GM18861 (cell line): ENCODE data around the gene DDIT4.

ENCODE experiments used
- ATAC-seq: cut with Tn5 transposase; IDR thresholded peaks from one replicate; pipeline ENCODE4 v1.9.1; 2021; ENCODE audit not compliant: unreplicated experiment

Gene DDIT4

DNA sequence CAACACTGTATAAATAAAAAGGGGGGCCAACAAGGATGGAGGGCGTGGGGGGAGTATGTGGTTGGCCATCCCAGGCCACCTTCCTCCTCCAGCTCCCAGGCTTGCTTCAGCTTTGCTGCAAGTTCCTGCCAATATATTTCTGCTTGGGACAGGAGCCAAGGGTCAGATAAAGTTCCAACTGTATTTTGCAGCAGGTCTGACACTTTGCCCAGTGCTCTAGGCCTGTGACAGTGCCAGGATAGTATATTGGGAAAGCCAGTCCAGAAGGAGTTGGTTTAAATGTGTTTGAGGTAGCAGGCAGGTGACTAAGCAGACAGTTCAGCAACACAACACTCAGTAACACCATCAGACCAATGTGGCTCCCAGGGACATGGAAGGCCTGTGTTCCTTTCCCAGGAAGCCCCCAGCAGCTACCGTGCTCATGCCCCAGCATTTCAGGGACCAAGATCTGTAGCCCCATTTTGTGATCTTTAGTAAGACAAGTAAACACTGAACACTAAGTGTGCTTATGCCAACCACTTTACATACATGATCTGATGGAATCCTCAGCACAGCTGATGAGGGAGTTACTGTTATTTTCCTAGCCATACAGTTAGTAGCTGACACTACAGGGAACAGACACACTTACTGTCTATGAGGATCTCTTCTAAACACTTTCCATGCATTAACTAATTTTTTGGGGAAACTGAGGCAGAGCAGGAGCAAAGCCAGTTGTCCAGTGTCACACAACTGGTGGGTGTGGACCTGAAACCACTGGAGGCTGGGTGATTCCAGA lies 42.1 kb downstream of the DDIT4 start:
- no peak for ATAC-seq

- no peak for ATAC-seq
These were observed 42.6 kb downstream of the DDIT4 start for GRCh38 chr10:72316386-72316700.

DNA sequence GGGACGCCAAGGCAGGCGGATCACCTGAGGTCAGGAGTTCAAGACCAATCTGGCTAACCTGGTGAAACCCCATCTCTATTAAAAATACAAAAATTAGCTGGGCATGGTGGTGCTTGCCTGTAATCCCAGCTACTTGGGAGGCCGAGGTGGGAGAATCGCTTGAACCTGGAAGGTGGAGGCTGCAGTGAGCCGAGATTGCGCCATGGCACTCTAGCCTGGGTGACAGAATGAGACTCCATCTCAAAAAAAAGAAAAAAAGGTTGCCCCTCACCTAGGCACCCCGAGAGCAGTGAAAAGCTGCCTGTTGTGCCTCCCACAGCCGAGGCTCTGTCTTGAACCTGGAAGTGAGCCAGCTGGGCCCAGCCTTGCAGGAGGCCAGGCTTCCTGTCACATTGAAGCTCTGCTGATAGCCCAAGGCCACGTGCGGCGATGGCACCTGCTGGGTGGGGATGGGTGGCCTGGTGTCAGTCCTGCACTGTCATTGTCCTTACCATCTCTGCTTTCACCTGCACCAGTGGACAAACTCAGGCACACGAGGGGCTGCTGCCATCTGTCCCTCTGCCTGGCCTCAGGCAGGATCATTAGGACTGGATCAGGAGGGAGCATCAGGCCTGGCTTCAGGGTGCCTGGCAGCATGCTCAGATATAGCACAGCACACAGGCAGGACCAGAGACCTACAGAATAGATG lies 43.2 kb downstream of the DDIT4 start:
- ATAC-seq: no peak

GRCh38 chr10:72318418-72319262 lies 44.9 kb downstream of the DDIT4 start:
- no peak for ATAC-seq

- peak; percentile 49 for ATAC-seq
These were observed 45.9 kb downstream of the DDIT4 start for GRCh38 chr10:72319416-72320254.

GRCh38 chr10:72320676-72321247 lies 47.0 kb downstream of the DDIT4 start:
- peak; percentile 71 for ATAC-seq

- ATAC-seq: no peak
These were observed 47.7 kb downstream of the DDIT4 start for GRCh38 chr10:72321248-72322029.

GRCh38 chr10:72322030-72322279 lies 48.2 kb downstream of the DDIT4 start:
- ATAC-seq: no peak

DNA sequence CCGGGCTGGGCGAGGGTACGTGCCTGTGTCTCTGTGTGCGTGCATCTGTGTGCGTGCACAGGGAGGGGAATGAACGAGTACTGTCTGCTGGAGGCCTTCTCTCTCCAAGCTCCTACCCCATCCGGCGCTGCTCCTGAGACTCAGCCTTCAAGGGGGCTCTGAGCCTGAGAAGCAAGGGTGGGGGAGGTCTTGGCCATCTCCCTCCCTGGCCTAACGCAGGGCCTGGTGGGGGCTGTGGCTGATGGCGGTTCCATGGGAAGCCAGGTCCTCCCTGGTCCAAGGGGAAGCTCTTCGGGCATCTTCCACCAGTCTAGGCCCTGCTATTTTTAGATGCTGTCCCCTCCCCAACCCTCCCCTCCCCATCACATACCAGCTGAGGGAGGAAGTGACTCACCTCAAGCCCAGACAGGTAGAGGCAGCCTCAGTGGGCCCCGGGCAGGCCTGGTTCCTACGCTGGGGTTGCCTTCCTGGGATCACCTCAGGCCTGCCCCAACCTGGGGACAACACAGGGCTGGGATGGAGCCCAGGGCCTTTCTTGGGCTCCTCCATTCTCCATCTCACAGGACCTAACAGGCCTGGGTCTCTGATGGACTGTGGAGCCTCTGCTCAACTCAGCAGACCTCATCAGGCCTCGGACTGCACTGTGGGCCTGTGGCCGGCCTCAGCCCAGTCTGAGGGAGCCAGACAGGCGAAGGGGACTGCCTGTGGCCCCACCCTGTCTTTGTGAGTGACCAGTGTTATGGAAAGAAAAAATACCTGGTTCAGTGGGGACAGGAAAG lies 48.7 kb downstream of the DDIT4 start:
- no peak for ATAC-seq

DNA sequence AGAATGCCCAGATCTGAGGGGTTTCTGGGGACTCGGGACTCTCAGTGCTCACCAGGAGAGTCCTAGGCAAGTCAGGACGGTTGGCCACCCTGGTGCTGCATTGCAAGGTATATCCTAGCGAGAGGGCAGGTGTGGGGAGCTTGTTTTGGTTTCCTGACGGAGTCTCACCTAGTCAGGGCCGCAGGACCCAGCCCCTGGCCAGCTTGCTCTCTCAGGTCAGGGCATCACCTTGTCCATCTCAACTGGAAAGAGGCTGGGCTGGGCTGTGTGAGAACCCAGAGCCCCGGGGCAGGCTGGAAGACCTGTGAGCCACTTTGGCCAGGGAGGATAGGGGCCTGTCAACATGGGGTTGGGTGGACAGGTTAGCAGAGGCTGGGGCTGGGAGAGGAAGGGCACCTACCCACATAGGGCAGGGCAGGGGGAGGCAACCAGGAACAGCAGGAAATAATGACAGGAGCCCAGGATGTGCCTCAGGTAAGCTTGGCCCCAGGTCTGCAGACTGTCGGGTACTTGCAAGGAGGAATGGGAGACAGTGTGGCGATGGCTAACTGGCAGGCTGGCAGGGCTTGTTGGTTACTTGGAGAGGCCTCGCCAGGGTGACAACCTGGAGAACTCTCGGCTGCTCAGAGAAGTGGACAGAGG lies 49.5 kb downstream of the DDIT4 start:
- no peak for ATAC-seq

GRCh38 chr10:72323771-72324191 lies 50.1 kb downstream of the DDIT4 start:
- ATAC-seq: no peak
